NCI-H128 (cell line): Measurements from ENCODE around the gene TMEM131.
"Not testable (repeated sequence)": the region's sequence is repeated elsewhere in the genome, so short reads cannot be mapped to it uniquely, and the experiment has no call there.

Source experiments
- DNase-seq: peaks from one replicate; lab custom pipeline; 2025; ENCODE audit not compliant: unreplicated experiment; lab: John Stamatoyannopoulos, UW

Gene TMEM131

GRCh38 chr2:97914691-97915213, 81.0 kb downstream of the TMEM131 start:
- no peak for DNase-seq

- DNase-seq: no peak
Measured at GRCh38 chr2:97913846-97914245, 81.9 kb downstream of the TMEM131 start.

GRCh38 chr2:97911922-97912575, 83.7 kb downstream of the TMEM131 start:
- DNase-seq: no peak

- no peak for DNase-seq
Measured at GRCh38 chr2:97911206-97911921, 84.4 kb downstream of the TMEM131 start.

- no peak for DNase-seq
Measured at GRCh38 chr2:97910403-97911205, 85.1 kb downstream of the TMEM131 start.

GRCh38 chr2:97908208-97908676, 87.5 kb downstream of the TMEM131 start:
- no peak for DNase-seq

GRCh38 chr2:97907369-97908100, 88.2 kb downstream of the TMEM131 start:
- DNase-seq: no peak

- no peak for DNase-seq
Measured at GRCh38 chr2:97906307-97906706, 89.4 kb downstream of the TMEM131 start.

GRCh38 chr2:97905294-97905693, 90.5 kb downstream of the TMEM131 start:
- DNase-seq: no peak

- DNase-seq: no peak
Measured at GRCh38 chr2:97901862-97902261, 93.9 kb downstream of the TMEM131 start.

- DNase-seq: no peak
Measured at GRCh38 chr2:97900806-97901205, 94.9 kb downstream of the TMEM131 start.

- not testable (repeated sequence) for DNase-seq
Measured at GRCh38 chr2:97893042-97893441, 102.7 kb downstream of the TMEM131 start.

GRCh38 chr2:97891611-97892010, 104.1 kb downstream of the TMEM131 start:
- DNase-seq: no peak

- no peak for DNase-seq
Measured at GRCh38 chr2:97889156-97889555, 106.6 kb downstream of the TMEM131 start.

- no peak for DNase-seq
Measured at GRCh38 chr2:97885841-97886240, 109.9 kb downstream of the TMEM131 start.

GRCh38 chr2:97880334-97880733, 115.4 kb downstream of the TMEM131 start:
- no peak for DNase-seq

- DNase-seq: no peak
Measured at GRCh38 chr2:97878865-97879264, 116.9 kb downstream of the TMEM131 start.

- DNase-seq: not testable (repeated sequence)
Measured at GRCh38 chr2:97878317-97878716, 117.4 kb downstream of the TMEM131 start.

- no peak for DNase-seq
Measured at GRCh38 chr2:97871096-97871780, 124.5 kb downstream of the TMEM131 start.

- DNase-seq: no peak
Measured at GRCh38 chr2:97870396-97870843, 125.3 kb downstream of the TMEM131 start.
